GM18505 (cell line): ENCODE data around the gene DMKN.

ENCODE experiments used
- ATAC-seq: cut with Tn5 transposase; IDR thresholded peaks from one replicate; pipeline ENCODE4 v1.9.1; 2021; ENCODE audit not compliant: unreplicated experiment
- POLR2A ChIP-seq: IDR thresholded peaks from 4 replicates; pipeline ENCODE4 v1.6.1; 2011; ENCODE audit warnings: borderline replicate concordance; ENCODE audit not compliant: insufficient read depth, insufficient read length; ENCODE audit errors: extremely low read depth

Gene DMKN

DNA sequence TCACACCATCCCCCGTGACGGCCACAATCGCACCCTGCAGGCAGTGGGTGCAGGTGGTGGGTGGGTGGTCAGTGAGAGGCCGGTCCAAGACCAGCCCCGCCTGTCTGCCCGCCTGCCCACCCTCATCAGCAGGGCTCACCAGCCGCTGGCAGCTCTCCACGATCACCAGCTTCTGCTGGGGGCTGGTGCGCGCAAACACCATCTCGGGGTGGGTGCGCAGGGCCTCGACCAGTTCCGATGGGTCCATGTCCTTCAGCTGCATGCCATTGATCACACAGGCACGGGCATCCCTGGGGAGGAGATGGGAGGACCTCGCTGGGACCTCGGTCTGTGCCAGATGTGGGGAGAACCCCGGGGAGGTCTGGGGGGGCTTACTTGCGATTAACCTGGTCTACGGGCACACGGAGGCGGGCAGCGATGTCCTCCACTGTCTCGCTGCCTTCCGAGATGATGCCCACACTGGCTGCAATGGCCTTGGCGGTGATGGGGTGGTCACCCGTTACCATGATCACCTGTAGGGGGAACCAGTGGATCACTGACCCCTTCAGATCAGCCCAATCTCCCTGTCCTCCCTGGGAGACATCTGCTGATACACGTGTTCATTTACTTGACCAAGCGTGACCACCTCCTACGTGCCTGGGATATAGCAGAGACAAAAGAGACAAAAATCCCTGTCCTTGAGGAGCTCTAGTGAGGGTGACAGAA, 42.0 kb upstream of the DMKN start:
- ATAC-seq, result no peak
- no peak for TF ChIP-seq POLR2A

DNA sequence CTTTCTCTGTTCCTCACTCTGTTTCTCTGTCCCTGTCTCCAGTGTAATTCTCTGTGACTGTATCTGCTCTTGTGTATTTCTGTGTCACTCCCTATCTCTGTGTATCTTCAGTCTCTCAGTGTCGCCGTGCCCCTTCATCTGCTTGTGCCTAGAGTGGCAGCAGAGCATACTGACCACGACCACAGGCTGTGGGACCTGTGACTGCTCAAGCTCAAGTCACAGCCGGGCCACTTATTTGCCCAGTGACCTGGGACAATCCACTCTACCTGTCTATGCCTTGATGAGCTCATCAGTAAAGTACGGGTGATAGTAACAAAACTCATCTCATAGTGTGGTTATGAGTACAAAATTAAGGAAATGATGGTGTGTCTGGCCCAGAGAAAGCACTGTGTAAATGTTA, 40.6 kb upstream of the DMKN start:
- no peak for ATAC-seq
- no peak for TF ChIP-seq POLR2A

DNA sequence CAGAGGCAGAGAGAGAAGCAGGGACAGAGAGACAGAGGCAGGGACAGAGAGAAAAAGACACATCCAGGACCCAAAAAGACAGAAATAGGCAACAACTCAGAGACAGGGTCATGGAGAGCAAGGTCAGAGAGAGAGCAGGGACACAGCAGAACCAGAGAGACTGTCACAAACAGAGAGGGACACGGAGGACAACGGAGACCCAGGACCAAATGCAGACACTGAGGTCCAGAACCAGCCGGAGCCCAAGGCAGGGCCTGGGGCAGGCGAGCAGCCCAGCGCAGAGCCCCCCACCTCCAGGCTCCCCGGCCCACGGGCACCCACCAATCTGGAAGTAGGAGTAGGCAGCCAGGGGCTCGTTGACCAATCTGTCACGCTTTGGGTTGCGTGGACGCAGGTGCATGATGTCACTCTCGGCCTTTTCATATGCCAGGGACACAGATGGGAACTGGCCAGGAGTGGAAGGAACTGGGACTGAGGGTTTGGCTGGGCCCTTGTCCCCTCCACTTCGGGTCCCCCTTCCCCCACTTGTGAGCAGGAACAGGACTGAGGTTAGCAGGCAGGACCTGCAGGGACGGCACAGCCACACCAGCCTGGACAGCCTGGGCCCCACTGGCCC, 40.0 kb upstream of the DMKN start:
- TF ChIP-seq POLR2A, result no peak
- ATAC-seq, result no peak

- no peak for ATAC-seq
- TF ChIP-seq POLR2A, result no peak
Observed at GRCh38 chr19:35552534-35553384, 39.3 kb upstream of the DMKN start.

GRCh38 chr19:35551091-35551810, 37.8 kb upstream of the DMKN start:
- no peak for TF ChIP-seq POLR2A
- ATAC-seq, result no peak

- no peak for ATAC-seq
- no peak for TF ChIP-seq POLR2A
Observed at GRCh38 chr19:35549879-35550523, 36.6 kb upstream of the DMKN start.

DNA sequence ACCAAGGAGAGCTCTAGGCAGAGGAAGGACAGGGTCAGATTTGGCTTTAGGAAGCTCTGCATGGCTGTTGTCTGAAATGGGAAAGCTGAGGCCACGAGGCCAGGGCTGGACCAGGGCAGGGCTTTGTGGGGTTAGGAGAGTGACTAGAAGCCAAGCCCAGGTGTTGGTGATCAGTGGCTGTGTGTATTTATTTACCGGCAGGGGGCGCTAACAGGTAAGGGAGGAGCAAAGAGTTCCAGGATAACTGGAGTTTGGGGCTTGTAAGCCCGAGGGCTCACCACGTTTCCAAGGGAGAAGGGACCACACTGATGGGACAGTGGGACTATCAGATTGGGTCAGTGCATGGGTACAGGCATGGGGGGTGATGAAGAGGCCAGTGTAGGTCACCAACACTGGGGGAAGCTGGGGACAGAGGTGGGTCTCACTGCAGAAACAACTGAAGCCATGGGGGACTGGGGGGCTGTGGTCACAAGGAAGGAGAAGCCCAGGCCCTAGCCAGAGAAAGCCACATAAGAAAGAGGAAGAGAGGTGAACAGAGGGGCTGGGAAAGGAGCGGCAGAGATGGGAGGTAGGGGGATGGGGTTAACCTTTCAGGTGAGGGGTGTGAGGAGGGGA, 35.8 kb upstream of the DMKN start:
- TF ChIP-seq POLR2A, result no peak
- no peak for ATAC-seq

- no peak for ATAC-seq
- no peak for TF ChIP-seq POLR2A
Observed at GRCh38 chr19:35546532-35546931, 33.1 kb upstream of the DMKN start.

- TF ChIP-seq POLR2A, result no peak
- peak; percentile 35 for ATAC-seq
Observed at GRCh38 chr19:35545855-35546381, 32.5 kb upstream of the DMKN start.

DNA sequence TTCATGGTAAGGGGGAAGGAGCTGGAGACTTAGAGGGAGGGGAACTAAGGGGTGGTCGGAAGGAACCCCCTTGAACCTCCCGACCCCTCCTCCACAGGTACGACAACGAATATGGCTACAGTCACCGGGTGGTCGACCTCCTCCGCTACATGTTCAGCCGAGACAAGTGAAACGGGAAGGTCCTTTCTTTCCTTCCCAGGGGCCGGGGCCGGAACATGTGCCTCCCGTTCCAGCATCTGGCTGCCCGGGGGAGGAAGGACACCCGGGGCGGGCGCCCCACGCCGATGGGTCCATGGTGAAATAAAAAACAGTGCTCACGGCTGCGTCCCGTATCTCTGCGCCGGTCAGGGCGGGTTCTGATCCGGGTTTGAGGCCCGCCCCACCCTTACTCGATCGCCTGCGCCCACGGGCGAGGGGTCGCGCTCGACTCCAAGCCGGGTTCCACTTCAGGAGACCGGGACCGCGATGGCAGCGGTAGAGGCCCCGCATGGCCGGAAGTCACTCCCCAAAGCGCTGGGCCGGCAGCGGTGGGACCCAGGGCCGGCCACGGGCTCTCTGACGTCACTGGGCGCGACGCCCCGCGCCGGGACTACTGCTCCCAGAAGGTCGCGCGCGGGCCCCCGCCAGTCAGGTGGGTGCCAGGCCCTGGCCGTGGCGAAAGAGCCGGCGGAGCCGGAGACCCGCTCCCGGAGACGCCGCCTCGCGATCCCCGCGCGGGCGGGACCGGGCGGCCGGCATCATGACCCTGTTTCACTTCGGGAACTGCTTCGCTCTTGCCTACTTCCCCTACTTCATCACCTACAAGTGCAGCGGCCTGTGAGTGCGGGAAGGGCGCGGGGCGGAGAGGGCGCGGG, 31.8 kb upstream of the DMKN start, which contains the start of gene TMEM147:
TSS of gene TMEM147 (plus strand) at position 626 of the 854 bp plus-strand sequence. CDS start at position 740, 114 bp downstream.
- peak; percentile 84 for TF ChIP-seq POLR2A
- ATAC-seq, result peak; percentile 78

- no peak for TF ChIP-seq POLR2A
- ATAC-seq, result no peak
Observed at GRCh38 chr19:35544110-35544802, 30.8 kb upstream of the DMKN start.
